GM13977 (cell line): ENCODE data around the gene PNRC2.
"Not testable (repeated sequence)": the region's sequence is repeated elsewhere in the genome, so short reads cannot be mapped to it uniquely, and the experiment has no call there.

Experiments used
- DNase-seq: peaks from one replicate; pipeline ENCODE4 v3.0.0; 2012; ENCODE audit warnings: low spot score
- in situ Hi-C: fragments of 300-500 bp; cut with MboI; formaldehyde crosslinking; loops from one replicate; pipeline ENCODE4 v1.12.0; 2022; ENCODE audit warnings: low sequenced_read_pairs, low pct_unique_long_range_greater_than_20kb, mixed read lengths, inconsistent platforms; ENCODE audit not compliant: unreplicated experiment
- TF ChIP-seq, protein P1 (sequence below): IDR thresholded peaks from 2 replicates; pipeline ENCODE4 v1.5.1; 2012; ENCODE audit warnings: mild to moderate bottlenecking, control low read depth; ENCODE audit not compliant: insufficient read depth; ENCODE audit errors: extremely low read depth, missing control alignments

Gene PNRC2

DNA sequence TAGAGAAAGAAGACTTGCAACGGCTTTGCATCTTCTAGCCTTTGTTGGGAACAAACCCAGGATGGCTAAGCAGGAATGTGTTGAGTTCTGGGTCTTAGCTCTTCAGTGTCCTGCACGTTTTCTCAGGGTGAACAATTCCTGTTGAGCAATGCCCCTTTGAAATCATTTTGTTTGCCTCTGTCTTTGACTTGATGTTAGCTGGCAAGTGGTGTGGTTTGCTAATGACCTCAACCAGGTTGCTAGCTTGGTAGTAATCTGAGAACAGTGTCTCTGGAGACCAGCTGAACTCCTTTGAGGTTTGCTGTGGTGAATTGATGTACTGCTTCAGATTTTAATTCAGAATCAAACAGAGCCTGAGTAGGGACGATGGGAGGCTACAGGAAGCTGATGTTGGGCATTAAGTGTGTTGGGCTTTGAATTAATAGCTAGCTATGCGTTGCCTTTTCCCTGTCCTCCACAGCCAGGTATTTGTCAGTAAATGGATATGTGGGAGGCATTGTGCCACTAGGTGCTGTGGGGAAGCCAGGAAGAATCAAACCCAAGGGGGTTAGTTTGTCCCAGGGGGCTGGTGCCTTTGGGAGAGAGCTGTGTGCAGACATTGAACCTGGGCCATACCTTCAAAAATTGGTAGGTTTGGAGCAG, 43.8 kb downstream of the PNRC2 start:
- in situ Hi-C loops: no loop called here
- DNase-seq: peak; percentile 30
- TF ChIP-seq, protein P1, sequence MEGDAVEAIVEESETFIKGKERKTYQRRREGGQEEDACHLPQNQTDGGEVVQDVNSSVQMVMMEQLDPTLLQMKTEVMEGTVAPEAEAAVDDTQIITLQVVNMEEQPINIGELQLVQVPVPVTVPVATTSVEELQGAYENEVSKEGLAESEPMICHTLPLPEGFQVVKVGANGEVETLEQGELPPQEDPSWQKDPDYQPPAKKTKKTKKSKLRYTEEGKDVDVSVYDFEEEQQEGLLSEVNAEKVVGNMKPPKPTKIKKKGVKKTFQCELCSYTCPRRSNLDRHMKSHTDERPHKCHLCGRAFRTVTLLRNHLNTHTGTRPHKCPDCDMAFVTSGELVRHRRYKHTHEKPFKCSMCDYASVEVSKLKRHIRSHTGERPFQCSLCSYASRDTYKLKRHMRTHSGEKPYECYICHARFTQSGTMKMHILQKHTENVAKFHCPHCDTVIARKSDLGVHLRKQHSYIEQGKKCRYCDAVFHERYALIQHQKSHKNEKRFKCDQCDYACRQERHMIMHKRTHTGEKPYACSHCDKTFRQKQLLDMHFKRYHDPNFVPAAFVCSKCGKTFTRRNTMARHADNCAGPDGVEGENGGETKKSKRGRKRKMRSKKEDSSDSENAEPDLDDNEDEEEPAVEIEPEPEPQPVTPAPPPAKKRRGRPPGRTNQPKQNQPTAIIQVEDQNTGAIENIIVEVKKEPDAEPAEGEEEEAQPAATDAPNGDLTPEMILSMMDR: no peak

DNA sequence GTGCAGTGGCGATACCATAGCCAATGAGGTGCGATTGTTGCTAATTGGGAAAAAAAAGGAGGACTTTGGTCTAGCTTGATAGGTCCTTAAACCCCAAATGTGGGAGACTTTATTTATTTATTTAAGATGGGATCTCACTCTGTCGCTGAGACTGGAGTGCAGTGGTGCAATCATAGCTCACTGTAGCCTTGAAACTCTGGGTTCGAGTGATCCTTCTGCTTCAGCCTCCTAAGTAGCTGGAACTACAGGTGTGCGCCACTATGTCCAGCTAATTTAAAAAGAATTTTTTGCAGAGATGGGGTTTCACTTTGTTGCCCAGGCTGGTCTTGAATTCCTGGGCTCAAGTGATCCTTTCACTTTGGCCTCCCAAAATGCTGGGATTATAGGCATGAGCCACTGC, 44.5 kb downstream of the PNRC2 start:
- no peak for DNase-seq
- in situ Hi-C loops: no loop called here
- TF ChIP-seq, protein P1: no peak

DNA sequence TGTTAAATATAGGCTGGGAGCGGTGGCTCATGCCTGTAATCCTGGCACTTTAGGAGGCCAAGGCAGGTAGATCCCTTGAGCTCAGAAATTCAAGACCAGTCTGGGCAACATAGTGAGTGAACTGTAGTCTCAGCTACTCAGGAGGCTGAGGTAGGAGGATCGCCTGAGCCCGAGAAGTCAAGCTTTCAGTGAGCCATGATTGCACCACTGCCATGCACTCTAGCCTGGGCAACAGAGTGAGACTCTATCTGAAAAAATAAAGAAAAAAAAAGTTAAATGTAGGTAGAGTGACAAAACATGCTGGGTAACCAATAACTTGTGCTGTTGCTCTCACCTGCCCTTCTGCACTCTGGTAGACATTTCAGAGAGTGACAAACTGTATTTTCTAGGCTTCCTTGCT, 45.5 kb downstream of the PNRC2 start:
- TF ChIP-seq, protein P1: no peak
- DNase-seq: no peak
- in situ Hi-C loops: no loop called here

DNA sequence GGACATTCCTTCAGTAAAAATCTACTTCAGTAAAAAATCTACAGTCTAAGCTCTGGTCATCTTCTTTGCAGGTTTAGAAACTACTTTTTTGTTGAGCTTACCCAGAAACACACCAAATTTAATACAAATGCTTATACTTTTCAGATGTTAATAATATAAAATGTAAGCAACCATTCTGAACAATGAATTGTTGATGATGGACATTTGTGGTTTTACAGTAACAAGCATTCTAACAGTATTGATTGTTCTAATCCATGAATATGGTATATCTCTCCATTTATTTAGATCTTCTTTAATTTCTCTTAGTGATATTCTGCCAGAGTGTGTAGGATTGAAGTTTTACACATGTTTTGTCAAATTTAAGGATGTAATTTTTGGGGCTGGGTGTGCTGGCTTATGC, 47.5 kb downstream of the PNRC2 start:
- in situ Hi-C loops: no loop called here
- TF ChIP-seq, protein P1: no peak
- DNase-seq: no peak

DNA sequence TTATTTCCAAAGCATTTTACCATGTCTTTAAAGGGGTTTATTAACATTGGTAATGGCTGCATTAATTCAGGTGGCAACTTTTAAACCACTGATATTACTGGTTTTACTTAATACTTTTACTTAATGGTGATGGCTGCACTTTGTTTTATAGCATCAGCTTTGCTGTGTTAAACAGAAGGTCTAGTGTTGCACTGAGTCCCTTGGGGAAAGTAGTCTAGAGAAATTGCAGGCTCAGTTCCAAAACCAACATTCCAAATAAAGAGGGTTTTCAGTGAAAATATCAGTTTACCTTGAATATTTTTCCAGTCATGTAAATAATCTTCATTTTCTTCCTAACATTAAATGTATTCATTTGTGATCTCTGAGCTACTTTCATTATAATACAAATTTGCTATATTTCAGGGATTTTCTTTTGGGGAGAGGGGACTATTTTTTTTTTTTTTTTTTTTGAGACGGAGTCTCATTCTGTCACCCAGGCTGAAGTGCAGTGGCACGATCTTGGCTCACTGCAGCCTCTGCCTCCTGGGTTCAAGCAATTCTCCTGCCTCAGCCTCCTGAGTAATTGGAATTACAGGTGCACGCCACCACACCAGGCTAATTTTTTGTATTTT, 49.1 kb downstream of the PNRC2 start:
- DNase-seq, in situ Hi-C loops: not testable (repeated sequence)

DNA sequence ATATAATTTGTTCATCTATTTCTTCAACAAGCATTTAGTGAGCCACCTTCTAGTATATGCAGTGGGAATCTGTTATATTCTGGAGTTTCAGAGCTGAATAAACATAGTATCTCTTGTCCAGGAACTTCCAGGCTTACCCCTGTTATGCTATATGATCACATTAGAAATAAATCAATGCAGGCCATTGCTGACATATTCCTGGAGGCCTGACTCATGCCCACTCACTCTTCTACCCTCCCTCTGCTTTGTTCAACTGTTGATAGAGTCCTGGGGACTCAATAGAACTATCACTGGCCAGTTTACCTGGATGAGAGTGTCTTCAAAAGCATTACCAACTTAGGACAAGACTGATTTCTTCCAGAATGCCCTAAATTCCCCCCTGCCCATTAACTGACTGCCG, 49.8 kb downstream of the PNRC2 start:
- in situ Hi-C loops: no loop called here
- no peak for DNase-seq
- TF ChIP-seq, protein P1: no peak

DNA sequence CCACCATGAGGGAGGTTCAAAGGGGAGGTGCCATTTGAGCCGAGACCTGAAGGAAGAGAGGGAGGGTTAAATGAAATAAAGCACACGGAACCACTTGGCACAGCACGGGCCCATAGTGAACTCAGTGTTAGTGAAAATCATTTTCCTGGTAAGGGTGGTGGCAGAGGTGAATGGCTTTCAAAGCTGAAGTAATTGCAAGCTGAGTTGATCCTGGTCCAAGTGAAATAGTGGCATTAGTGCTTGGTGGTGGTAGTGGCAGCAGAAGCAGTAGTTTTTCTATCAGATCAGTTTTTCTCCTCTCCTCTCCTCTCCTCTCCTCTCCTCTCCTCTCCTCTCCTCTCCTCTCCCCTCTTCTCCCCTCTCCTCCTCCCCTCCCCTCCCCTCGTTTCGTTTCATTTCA, 51.0 kb downstream of the PNRC2 start:
- in situ Hi-C loops: no loop called here
- DNase-seq: no peak
- TF ChIP-seq, protein P1: no peak

DNA sequence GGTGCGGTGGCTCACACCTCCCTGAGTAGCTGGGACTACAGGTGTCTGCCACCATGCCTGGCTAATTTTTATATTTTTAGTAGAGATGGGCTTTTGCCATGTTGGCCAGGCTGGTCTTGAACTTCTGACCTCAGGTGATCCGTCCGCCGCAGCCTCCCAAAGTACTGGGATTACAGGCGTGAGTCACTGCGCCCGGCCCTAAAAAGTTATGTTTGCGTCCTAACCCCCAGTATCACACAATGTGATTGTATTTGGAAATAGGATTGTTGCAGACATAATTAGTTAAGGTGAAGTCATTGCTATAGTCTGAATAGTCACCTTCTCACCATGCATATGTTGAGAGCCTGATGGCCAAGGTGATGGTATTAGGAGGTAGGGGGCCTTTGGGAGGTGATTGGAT, 53.2 kb downstream of the PNRC2 start:
- DNase-seq, in situ Hi-C loops: not testable (repeated sequence)
